ENCODE measurements around the gene TMUB2. TPM values are rescaled to one million over a fixed set of nuclear protein-coding genes. Genes with fewer than 3 reads are reported as not detected.

TMUB2 gene
- total and polyA plus RNA-seq, 9 of the 15 experiments (the other 6 are each of a cell fraction or from before 2014, with no cell fraction given), result 4.1 to 29.8 (median 16.3) TPM

GRCh38 chr17:44220213-44221083 lies 33.7 kb downstream of the TMUB2 start (continued):
- TF ChIP-seq UBTF (IDR thresholded peaks at IDR 0.05; ENCODE audit: borderline replicate concordance in 1 of 2, low read depth in 2 of 2, low read length in 2 of 2) (peak; percentile 76 to 85), BRD4 (IDR thresholded peaks at IDR 0.05) (no peak), EP400 (IDR thresholded peaks at IDR 0.05) (peak; percentile 49; the same call in 1 of the 2 replicates), HLTF (IDR thresholded peaks at IDR 0.05) (no peak), ZNF583 (CRISPR knock-in tag; IDR thresholded peaks at IDR 0.05) (no peak), FOXP4 (CRISPR knock-in tag; IDR thresholded peaks at IDR 0.05; ENCODE audit: borderline replicate concordance) (no peak), POLR2A (conservative IDR thresholded peaks at IDR 0.05) (peak; percentile 62), SRF (CRISPR knock-in tag; IDR thresholded peaks at IDR 0.05) (no peak), POLR2G (IDR thresholded peaks at IDR 0.05; ENCODE audit: low read depth, low read length) (peak; percentile 76), YY1 (IDR thresholded peaks at IDR 0.05; ENCODE audit: borderline replicate concordance in 1 of 3, control insufficient read depth in 1 of 3, extremely low read depth in 1 of 3, insufficient read depth in 3 of 3, insufficient read length in 1 of 3, insufficient replicate concordance in 2 of 3, low read depth in 1 of 3, low read length in 2 of 3) (peak in 1 of 3 experiments; percentile 76), SFPQ (IDR thresholded peaks at IDR 0.05; ENCODE audit: low read depth, low read length) (no peak), HIVEP1 (CRISPR knock-in tag; IDR thresholded peaks at IDR 0.05) (no peak), MNT (conservative IDR thresholded peaks at IDR 0.05) (no peak), SUPT5H (IDR thresholded peaks at IDR 0.05) (peak; percentile 52), BCOR (IDR thresholded peaks at IDR 0.05) (peak; percentile 47), ZNF384 (IDR thresholded peaks at IDR 0.05; ENCODE audit: low read depth, low read length) (peak; percentile 31; the same call in 1 of the 2 replicates), ZNF699 (CRISPR knock-in tag; IDR thresholded peaks at IDR 0.05; ENCODE audit: insufficient replicate concordance) (no peak), NFRKB (IDR thresholded peaks at IDR 0.05; ENCODE audit: low read depth) (0 out of 2 replicates have a peak, but pooled peaks have one; percentile 50), RUNX1 (IDR thresholded peaks at IDR 0.05; ENCODE audit: low read depth) (no peak), PYGO2 (tag; IDR thresholded peaks at IDR 0.05) (no peak)

Measured in K562 (cell line).